OCI-LY3 (cell line): ENCODE results near the gene COL1A1.
A peak's percentile ranks its signal among the peaks of the same experiment; 100 is the strongest.

Experiments used
- H2AFZ ChIP-seq: fragments of 200-600, 300-600 bp; shearing (Covaris generic); 2 replicates; pipeline ENCODE4 v1.6.0; 2014; ENCODE audit warnings: antibody characterized with exemption, low read depth, low read length
- H3K27ac ChIP-seq: fragments of 200-600, 300-600 bp; sonication (generic); 2 replicates; pipeline ENCODE4 v1.5.1; 2014; ENCODE audit warnings: mild to moderate bottlenecking, low read length, moderate library complexity, mixed read lengths
- H3K27me3 ChIP-seq: fragments of 200-600, 300-600 bp; sonication (generic); 2 replicates; pipeline ENCODE4 v1.6.1; 2014; ENCODE audit warnings: low read depth, low read length, mixed read lengths
- H3K36me3 ChIP-seq: fragments of 200-600, 300-600 bp; sonication (generic); replicated peaks from 2 replicates; pipeline ENCODE3; 2014; ENCODE audit warnings: low read depth, low read length, mixed read lengths
- H3K4me1 ChIP-seq: fragments of 300-600, 200-600 bp; sonication (generic); 2 replicates; pipeline ENCODE4 v1.6.1; 2014; ENCODE audit warnings: low read length, mixed read lengths
- H3K4me2 ChIP-seq: fragments of 200-600, 300-600 bp; sonication (generic); 2 replicates; pipeline ENCODE4 v1.6.1; 2014; ENCODE audit warnings: low read length, mixed read lengths
- H3K4me3 ChIP-seq: fragments of 300-600, 200-600 bp; sonication (generic); 2 replicates; pipeline ENCODE4 v1.5.1; 2014; ENCODE audit warnings: antibody characterized with exemption, mild to moderate bottlenecking, low read length, moderate library complexity
- H3K79me2 ChIP-seq: fragments of 300-600, 200-600 bp; shearing (Covaris generic); 2 replicates; pipeline ENCODE4 v1.6.1; 2014; ENCODE audit warnings: mild to moderate bottlenecking, low read length, mixed read lengths
- H3K9ac ChIP-seq: fragments of 300-600, 200-600 bp; shearing (Covaris generic); 2 replicates; pipeline ENCODE4 v1.6.0; 2014; ENCODE audit warnings: mild to moderate bottlenecking, low read length, moderate library complexity
- H3K9me3 ChIP-seq: fragments of 200-600, 300-600 bp; shearing (Covaris generic); 2 replicates; pipeline ENCODE4 v1.6.1; 2014; ENCODE audit warnings: low read length, mixed read lengths; ENCODE audit not compliant: insufficient read depth
- H4K20me1 ChIP-seq: fragments of 200-600, 300-600 bp; sonication (generic); 2 replicates; pipeline ENCODE4 v1.6.1; 2016; ENCODE audit warnings: low read length, mixed read lengths; ENCODE audit not compliant: insufficient read depth
- CTCF ChIP-seq: fragments of 200-600, 300-600 bp; sonication (generic); IDR thresholded peaks from 2 replicates; pipeline ENCODE4 v1.5.1; 2014; ENCODE audit warnings: antibody characterized with exemption, low read length, low read depth
- EZH2phosphoT487 ChIP-seq: fragments of 200-600 bp; shearing (Covaris generic); IDR thresholded peaks from 2 replicates; pipeline ENCODE4 v1.6.1; 2018; ENCODE audit warnings: antibody characterized with exemption, mixed run types, low read depth

The COL1A1 gene

GRCh38 chr17:50165066-50165465 lies 36.4 kb downstream of the COL1A1 start:
- H3K9ac ChIP-seq = no peak overlapping the region
- no peaks in the 10 kb centered on the region for H3K79me2 ChIP-seq
- H3K27ac ChIP-seq = no peak overlapping the region
- no peaks in the 10 kb centered on the region for H3K27me3 ChIP-seq
- H3K4me1 ChIP-seq = peaks cover 62% of the 10 kb centered on the region
- no peak overlapping the region for H3K4me3 ChIP-seq
- no peak overlapping the region for H3K4me2 ChIP-seq
- H2AFZ ChIP-seq = no peak overlapping the region
- TF ChIP-seq CTCF = no peak
- TF ChIP-seq EZH2phosphoT487 = no peak
- H3K9me3 ChIP-seq = no peaks in the 10 kb centered on the region
- H4K20me1 ChIP-seq = no peaks in the 10 kb centered on the region
- no peaks in the 10 kb centered on the region for H3K36me3 ChIP-seq

GRCh38 chr17:50164697-50164988 lies 36.8 kb downstream of the COL1A1 start:
- H3K9me3 ChIP-seq = no peaks in the 10 kb centered on the region
- no peak overlapping the region for H2AFZ ChIP-seq
- H3K4me1 ChIP-seq = peaks cover 57% of the 10 kb centered on the region
- H3K4me3 ChIP-seq = peak overlapping the region; percentile 68
- peak overlapping the region; percentile 68; the same call in 1 of the 2 replicates for H3K27ac ChIP-seq
- H3K27me3 ChIP-seq = no peaks in the 10 kb centered on the region
- H3K79me2 ChIP-seq = no peaks in the 10 kb centered on the region
- no peaks in the 10 kb centered on the region for H3K36me3 ChIP-seq
- H3K9ac ChIP-seq = no peak overlapping the region; the same call in 1 of the 2 replicates
- no peaks in the 10 kb centered on the region for H4K20me1 ChIP-seq
- no peak for TF ChIP-seq EZH2phosphoT487
- TF ChIP-seq CTCF = no peak
- peak overlapping the region; percentile 89 for H3K4me2 ChIP-seq

- Histone ChIP-seq H4K20me1 (no peaks in the 10 kb centered on the region), H3K4me1 (peaks cover 54% of the 10 kb centered on the region), H2AFZ (no peak overlapping the region), H3K79me2 (no peaks in the 10 kb centered on the region), H3K9ac (peak overlapping the region; percentile 55), H3K9me3 (no peaks in the 10 kb centered on the region), H3K27ac (peak overlapping the region; percentile 68), H3K4me2 (peak overlapping the region; percentile 89), H3K27me3 (no peaks in the 10 kb centered on the region), H3K4me3 (peak overlapping the region; percentile 68), H3K36me3 (no peaks in the 10 kb centered on the region)
- TF ChIP-seq EZH2phosphoT487 (no peak), CTCF (no peak)
Observed at GRCh38 chr17:50163843-50164696, 37.4 kb downstream of the COL1A1 start.

GRCh38 chr17:50162466-50163254 lies 38.8 kb downstream of the COL1A1 start:
- H3K4me1 ChIP-seq = peaks cover 40% of the 10 kb centered on the region
- no peaks in the 10 kb centered on the region for H3K79me2 ChIP-seq
- H4K20me1 ChIP-seq = no peaks in the 10 kb centered on the region
- TF ChIP-seq EZH2phosphoT487 (no peak), CTCF (no peak)
- peak overlapping the region; percentile 89; the same call in 1 of the 2 replicates for H3K4me2 ChIP-seq
- H3K36me3 ChIP-seq = no peaks in the 10 kb centered on the region
- H3K4me3 ChIP-seq = no peak overlapping the region
- H3K9ac ChIP-seq = no peak overlapping the region
- H3K27ac ChIP-seq = no peak overlapping the region
- no peaks in the 10 kb centered on the region for H3K27me3 ChIP-seq
- no peak overlapping the region for H2AFZ ChIP-seq
- H3K9me3 ChIP-seq = no peaks in the 10 kb centered on the region
